ENCODE results near the gene EXOSC3. TPM values are rescaled to one million over a fixed set of nuclear protein-coding genes. Genes with fewer than 3 reads are reported as not detected.
"Not testable (repeated sequence)": the region's sequence is repeated elsewhere in the genome, so short reads cannot be mapped to it uniquely, and the experiment has no call there.

EXOSC3 gene
- 146 and 181 TPM in 2 replicates for total RNA-seq (2014; rRNA removed; shearing (Covaris generic))
- 83.3 and 89.5 TPM in 2 replicates for polyA plus RNA-seq (2015; cell fraction: cytosol; rRNA removed)
- polyA plus RNA-seq (2015; cell fraction: nucleus; rRNA removed): 73.0 and 77.8 TPM in 2 replicates

DNA sequence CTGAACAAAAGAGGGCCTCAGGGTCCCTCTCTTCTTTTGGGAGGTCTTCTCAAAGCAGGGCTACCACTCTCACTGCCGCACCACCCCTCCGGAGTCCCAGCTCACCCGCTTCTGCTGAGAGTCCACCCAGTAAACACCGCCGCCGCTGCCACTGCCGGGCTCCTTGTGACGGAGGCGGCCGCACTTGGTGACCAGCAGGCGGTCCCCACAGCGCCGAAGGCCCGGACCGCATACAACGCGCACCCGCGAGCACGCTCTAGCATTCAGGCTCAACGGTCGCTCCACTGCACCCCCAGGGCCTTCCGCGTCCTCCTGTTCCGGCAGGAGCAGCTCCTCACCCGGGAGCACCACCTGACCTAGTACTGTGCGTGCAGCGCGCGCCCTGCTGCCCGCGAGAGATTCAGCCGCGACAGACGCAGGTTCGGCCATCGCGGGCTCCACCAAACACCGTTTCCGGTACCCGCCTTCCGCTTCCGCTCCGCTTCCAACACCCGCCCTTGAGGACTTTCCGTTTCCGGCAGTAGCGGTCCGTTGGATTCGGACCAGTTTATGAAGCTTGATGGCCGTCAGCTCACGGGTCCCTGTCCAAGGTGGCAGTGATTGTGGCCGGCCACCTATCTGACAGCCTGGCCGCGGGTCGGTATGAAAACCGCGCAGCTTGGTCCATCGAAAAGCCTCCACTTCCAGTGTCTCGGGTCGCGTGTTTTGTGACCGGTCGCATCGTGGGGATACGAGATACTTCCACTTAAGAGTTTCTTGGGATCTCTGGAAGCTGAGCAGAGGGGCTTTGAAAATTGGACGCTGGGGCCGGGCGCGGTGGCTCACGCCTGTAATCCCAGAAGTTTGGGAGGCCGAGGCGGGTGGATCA lies at the start of gene EXOSC3:
Gene EXOSC3 (minus strand): TSS at position 449 of the 868 bp plus-strand sequence. CDS start 20 bp downstream, at position 429.
- DNase-seq (ENCODE audit: low read depth): peak; percentile 86

DNA sequence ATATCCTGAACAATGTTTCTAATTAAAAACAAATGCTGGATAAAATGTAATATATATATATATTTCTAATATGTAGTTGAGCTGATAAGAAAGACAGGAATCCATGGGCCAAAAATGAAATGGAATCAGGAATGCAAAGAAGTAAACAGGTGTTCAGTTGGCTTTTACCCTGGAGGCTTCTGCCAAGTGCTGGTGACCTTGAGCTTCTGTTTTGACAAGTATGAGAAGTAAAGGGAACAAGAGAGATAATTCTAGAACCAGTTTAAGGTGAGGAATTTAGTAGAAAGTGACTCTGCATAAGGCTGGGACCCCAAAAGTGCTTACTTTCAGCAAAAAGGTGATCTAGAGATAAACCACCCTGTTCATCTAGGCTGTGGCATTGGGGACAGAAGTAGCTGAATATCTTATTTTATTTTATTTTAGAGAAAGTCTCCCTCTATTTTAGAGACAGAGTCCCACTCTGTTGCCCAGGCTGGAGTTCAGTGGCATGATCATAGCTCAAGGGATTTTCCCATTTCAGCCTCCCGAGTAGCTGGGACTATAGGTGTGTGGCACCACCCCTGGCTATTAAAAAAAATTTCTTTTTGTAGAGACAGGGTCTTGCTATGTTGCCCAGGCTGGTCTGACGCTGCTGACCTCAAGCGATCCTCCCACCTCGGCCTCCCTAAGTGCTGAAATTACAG lies 42.8 kb upstream of the EXOSC3 start:
- no peak for DNase-seq (ENCODE audit: low read depth)

DNA sequence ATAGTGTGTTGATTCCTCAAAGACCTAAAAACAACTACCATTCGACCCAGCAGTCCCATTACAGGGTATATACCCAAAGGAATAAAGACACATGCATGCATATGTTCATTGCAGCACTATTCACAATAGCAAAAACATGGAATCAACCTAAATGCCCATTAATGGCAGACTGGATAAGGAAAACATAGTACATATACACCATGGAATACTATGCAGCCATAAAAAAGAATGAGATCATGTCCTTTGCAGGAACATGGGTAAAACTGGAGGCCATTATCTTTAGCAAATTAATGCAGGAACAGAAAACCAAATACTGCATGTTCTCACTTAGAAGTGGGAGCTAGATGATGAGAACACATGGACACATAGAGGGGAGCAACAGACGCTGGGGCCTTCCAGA lies 40.3 kb upstream of the EXOSC3 start:
- DNase-seq (ENCODE audit: low read depth): not testable (repeated sequence)

DNA sequence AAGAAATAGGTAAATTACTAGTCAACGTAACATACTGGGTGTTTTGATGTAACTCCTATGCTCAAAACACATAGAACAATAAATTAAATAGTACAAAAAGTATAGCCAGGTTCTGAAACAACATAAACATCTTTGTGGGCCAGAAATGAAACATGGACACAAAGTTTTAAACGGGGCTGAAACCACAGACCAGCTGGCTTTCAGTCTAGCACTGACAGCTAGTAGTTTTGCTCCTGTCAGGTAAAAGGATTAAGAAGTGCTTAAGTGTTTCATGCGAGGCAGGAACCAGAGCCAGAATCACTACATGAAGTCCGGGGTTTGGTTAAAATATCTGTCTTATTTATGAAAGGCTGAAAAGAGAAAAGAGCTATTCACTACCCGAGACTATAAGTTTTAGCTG lies 35.3 kb upstream of the EXOSC3 start:
- no peak for DNase-seq (ENCODE audit: low read depth)

DNA sequence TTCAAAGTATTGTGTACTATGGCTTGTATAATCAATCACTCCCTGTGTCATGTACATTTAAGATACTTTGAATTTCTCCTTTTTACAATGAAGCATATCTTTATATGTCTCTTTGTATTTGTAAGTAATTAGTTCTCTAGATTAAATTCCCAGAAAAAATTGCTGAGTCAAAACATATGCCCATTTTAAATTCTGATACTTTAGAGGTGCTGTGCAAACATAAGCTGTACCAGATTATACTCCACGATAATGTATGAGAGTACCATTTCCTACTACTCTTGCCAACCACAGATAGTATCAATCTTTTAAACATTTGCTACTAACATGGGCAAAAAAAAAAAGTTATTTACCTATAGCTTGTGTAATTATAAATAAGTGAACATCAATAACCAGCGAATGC lies 34.0 kb upstream of the EXOSC3 start:
- DNase-seq (ENCODE audit: low read depth): no peak

DNA sequence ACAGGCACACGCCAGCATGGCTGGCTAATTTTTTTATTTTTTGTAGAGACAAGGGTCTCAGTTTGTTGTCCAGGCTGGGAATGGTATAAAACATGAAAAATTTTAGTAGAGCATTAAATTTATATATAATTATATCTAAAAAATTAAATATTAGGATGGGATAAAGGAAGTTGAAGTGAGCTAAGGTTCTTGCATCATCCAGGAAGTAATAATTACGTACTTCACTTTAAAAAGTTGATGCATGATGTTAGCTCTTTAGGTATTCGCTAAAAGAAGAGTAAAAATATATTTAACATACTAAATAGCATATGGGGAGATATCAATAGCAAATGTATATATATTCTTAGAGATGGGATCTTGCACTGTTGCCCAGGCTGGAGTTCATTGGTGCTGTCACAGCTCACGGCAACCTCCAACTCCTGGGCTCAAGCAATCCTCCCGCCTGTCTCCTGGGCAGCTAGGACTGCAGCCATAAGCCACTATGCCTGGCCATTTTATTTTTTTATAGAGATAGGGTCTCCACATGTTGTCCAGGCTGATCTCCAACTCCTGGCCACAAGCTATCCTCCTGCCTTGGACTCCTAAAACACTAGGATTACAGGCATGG lies 28.0 kb upstream of the EXOSC3 start:
- no peak for DNase-seq (ENCODE audit: low read depth)

DNA sequence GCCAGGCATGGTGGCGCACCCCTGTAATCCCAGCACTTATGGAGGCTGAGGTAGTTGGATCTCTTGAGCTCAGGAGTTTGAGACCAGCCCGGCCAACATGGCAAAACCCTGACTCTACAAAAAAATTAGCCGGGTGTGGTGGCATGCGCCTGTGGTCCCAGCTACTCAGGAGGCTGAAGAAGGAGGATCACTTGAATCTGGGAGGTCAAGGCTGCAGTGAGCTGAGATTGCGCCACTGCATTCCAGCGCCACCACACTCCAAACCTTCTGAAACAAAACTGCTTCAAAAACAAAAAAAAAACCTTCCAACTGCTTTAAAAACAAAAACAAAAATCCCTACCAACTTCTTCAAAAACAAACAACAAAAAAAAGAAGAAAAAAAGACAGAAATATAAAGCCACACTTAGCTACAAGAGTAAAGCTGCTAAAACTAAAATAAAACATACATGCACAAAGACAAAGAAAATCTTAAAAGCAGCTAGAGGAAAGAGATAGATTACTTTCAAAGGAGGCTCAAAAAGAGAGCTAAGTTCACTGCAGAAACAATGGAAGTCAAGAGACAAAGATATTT lies 27.1 kb upstream of the EXOSC3 start:
- DNase-seq (ENCODE audit: low read depth): no peak

DNA sequence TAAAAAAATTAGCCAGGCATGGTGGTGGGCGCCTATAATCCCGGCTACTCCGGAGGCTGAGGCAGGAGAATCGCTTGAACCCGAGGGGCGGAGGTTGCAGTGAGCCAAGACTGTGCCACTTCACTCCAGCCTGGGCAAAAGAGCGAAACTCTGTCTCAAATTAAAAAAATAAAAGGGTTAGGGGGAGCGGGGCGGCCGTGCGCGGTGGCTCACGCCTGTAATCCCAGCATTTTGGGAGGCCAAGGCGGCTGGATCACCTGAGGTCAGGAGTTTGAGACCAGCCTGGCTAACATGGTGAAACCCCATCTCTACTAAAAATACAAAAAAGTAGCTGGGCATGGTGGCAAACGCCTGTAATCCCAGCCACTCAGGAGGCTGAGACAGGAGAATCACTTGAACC lies 24.8 kb upstream of the EXOSC3 start:
- DNase-seq (ENCODE audit: low read depth): not testable (repeated sequence)

DNA sequence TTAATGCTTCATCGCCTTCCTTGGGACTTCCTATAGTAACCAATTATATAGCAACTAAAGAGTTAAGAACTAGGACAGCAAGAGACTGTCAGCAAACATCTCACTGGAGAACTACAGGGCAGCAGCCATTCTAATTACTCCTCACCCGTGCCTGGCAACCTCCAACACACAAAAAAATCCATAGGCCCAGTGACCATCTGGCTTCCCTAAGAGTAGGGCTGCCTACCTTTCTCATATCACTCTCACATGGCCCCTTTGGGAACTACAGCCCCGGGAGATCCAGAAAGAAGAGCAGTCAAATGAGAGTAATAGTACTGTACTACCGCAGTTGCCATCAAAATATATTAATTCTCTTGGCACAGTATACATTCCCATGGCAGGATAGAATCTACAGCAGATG lies 21.4 kb upstream of the EXOSC3 start:
- DNase-seq (ENCODE audit: low read depth): no peak

DNA sequence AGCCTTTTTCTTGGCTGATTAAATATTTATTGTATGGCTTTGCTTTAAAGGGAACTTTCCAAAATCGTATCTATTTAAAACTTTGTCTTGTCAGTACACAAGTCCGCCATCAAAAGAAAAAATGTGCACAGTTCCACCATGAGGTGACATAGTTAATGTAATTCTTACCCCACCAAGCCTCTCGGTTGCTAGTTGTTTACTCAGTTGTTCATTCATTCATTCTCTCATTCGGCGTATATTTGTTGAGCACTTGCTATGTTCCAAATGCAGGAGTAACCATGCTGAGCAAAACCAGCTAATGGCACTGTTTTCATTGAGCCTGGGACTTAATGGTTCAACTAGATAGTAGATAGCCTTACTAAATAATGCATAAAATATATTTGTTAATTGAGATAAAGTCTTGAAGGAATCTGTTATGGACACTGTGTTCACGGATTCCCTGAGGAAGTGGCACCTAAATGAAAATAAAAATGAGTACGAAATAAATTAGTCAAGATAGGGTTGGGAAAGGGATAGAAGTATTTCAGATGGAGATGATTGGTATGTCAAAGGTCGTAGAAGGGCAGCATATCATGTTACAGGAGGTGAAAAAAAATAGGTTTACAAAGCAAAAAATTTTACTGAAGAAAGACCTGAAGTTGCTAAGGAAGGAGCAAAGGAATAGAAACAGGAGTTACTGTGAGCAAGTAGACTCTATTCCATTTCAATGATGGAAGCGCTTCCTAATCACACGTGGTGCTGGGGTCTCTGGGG lies 17.3 kb upstream of the EXOSC3 start:
- DNase-seq (ENCODE audit: low read depth): no peak

DNA sequence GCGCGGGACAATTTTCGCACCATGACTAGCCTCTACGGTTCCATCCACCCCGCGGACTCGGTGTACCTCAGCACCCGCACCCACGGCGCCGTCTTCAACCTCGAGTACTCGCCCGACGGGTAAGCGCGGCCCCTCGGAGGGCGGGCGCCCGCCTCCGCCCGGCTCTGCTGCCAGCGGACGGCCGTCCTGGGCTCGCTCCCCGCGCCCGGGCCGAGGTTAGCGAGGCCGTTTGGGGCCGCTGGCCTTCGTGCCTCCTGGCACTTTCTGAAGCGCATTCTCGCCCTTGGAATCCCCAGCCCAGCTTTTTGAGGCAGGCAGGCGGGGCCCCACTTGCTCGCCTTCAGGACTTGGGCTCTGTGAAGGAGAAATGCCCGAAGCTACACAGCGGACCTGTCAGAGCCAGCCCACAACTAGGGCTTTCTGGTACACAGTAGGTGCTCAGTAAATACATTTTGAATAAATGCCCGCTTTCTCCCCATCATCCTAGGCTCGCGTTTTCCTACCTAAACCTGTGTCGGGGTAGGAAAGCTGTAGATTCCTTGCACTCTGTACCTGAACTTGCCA lies 16.5 kb upstream of the EXOSC3 start:
- peak; percentile 13 for DNase-seq (ENCODE audit: low read depth)

DNA sequence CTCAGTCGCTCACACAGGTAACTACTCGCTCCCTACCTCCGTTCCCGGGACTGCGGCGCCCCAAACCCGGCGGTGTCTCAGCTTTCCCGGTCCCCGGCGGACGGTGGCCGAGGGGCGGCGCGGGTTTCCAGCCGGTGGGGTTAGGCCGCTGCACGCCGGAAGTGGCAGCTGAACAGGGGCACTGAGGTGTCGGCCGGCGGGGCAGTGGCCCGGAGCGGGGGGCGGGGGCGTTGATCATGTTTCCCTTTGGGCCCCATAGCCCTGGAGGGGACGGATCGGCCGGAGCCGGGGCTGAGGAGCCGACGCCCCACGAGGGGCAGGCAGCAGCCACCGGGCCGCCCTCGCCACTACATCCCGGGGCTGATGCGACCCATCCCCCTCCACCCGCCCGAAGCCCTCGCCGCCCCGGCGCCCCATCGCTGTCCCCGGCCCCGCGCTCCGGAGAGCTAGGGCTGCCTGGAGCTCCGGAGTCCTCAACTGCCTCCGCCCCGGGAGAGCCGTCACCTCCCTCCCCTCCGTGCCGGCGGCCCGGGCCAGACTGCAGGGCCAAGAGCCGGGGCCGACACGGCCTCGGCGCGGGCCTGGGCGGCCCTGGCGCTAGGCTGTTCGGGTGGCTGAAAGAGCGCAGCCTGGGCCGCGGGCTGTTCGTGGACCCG lies 15.9 kb upstream of the EXOSC3 start, which contains the start of gene DCAF10:
Gene DCAF10 (plus strand): TSS at position 167 of the 656 bp plus-strand sequence. CDS start 70 bp downstream, at position 237.
- DNase-seq (ENCODE audit: low read depth): peak; percentile 79

DNA sequence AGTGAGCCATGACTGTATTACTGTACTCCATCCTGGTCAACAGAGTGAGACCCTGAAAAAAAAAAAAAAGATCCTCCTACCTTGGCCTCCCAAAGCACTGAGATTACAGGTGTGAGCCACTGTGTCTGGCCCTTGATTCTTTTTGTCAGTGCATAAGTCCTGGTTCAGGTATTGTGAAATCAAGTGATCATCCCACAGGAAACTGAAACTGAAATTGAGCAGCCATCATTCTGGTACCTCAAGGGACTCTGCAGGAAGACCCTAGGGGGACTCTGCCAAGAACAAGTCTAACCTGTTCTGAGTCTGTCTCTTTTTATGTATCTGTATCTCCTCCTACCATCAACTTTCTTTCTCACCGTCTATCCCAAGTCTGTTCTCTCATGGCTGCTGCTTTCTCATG lies 13.8 kb upstream of the EXOSC3 start:
- DNase-seq (ENCODE audit: low read depth): no peak

DNA sequence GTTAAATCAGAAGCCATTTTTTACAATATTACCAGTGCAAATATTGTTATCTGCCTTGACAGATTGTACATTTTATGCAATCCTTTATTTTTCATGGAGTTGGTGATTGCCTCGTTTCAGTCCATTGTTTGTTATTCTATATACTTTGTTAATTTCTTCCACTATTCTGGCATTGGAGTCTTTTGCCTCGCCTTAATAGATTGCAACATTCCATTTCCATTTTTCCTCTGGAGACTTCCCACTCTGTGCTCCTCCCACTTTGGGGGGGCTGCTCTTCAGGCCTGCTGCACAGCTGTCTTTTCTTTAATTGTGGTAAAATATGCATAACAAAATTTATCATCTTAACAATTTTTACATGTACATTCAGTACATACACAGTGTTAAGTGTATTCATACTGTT lies 11.4 kb upstream of the EXOSC3 start:
- no peak for DNase-seq (ENCODE audit: low read depth)

DNA sequence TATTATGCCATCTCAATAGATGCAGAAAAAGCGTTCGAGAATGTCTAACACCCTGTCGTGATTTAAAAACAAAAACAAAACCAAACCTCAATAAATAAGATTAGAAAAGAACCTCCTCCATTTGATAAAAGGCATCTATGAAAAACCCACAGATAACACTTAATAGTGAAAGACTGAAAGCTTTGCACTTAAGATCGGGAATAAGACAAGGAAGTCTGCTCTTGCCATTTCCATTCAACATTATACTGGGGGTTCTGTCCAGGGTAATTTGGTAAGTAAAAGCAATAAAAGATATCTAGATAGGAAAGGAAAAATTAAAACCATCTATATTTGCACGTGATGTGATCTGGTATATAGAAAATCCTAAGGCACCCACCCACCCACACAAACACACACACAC lies 7.3 kb upstream of the EXOSC3 start:
- no peak for DNase-seq (ENCODE audit: low read depth)

DNA sequence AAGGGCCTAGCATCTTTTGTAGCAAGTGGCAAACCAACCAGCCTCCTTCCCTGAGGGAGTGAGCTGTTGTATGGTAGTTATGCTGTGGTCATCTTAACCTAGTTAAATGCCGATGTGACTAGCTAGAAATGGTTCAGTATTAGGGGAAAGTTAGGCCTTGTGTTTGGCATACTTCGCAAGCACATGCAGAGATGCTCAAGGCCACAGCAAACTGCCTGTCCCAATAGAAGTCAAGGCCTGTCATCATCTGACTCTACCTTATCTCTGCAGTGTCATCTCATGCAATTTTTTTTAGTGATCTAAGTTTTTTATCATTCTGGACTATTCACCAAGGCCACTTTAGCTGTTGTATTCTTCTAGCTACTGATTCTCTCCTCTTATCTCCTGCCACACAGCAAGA lies 5.2 kb upstream of the EXOSC3 start:
- DNase-seq (ENCODE audit: low read depth): no peak

DNA sequence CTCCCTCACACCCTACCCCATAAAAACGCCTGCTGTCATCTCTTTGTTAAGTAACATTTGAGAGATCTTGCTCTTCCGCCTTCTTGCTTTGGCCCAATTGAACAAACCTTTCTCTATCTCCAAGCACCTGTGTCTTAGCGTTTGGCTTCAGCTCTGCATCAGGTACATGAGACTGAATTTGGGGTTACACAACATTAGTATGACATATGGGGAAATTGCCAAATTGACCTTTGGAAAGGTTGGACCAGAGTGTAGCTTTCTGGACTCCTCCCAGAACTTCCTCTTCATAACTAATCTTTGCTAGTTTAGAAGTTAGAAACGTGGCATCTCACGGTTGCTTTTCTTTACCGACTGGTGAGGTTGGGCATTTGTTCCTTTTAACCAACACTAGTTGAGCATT lies 3.5 kb upstream of the EXOSC3 start:
- DNase-seq (ENCODE audit: low read depth): no peak

DNA sequence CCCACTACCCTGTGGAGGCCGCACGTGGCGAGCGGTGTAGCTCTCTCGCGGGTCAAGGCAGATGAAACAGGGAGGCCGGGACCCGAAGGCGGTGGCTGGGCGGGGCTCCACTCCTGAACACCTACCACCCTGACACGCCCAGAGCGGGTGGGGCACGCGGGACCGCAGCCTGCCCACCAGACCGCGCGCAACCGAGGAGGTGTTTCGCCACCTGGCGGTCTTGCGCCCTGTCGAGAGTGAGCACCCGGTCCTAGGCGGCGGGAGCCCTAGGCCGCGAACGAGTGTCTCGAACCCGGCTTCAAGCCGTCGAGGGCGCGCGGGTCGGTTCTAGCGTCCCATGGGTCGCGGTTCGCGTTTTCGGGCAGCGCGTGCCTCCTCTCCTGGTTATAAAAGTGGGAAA lies 2.2 kb upstream of the EXOSC3 start:
- no peak for DNase-seq (ENCODE audit: low read depth)

DNA sequence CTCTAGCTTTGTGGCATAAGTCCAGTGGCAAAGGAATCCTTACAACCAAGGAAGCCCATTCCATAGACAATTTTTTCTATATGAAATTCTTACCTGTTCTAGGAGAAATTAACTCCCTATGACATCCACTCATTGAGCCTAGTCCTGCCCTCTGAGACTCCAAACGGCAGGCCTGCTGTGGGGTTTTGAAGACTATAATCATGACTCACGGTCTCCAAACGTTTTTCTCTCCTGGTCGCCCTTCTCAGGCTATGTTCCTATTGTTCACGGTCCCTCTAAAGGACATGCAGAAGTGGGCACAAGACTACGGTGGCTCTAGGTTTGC lies 611 bp downstream of the EXOSC3 start:
- DNase-seq (ENCODE audit: low read depth): no peak

DNA sequence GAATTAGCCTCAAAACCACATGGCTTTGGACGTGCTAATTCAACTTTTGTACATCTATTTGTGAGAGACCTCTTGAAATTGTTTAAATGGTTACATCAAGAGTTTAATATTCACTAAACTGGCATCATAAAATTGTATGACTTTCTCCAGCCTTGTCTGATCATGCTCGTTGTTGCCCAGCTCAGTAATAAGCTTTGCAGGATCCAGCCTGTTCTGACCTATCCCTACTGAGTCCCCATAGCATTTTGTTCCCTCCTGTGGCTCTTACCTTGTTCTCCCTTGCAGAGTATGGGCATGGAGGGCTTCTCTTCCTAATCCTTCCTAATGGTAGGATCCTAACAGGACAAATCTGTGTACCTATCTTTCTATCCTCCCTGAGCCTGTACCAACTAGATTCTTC lies 6.3 kb downstream of the EXOSC3 start:
- no peak for DNase-seq (ENCODE audit: low read depth)

All from HT1080 (cell line).